HCT116 (cell line): ENCODE data around the gene PMM1. TPM values are rescaled to one million over a fixed set of nuclear protein-coding genes. Genes with fewer than 3 reads are reported as not detected.
A peak's percentile ranks its signal among the peaks of the same experiment; 100 is the strongest.

ENCODE experiments used
- ATAC-seq: fragments of 200-7000 bp; cut with Tn5 transposase; 2 replicates; pipeline ENCODE4 v1.9.1; 2020; ENCODE audit warnings: mild to moderate bottlenecking, moderate library complexity
- BruUV-seq: library from RNA; stranded (reverse); fragments of 400-500 nt; replicated peaks from 2 replicates; lab custom pipeline; 2021; lab: Mats Ljungman, UMichigan
- CTCF ChIA-PET: fragments of 300-600 bp; sonication (Branson Sonifier 250); formaldehyde crosslinking; loops from one replicate; lab custom pipeline; 2021; ENCODE audit warnings: antibody characterized with exemption; lab: Charles Lee
- POLR2A ChIA-PET: fragments of 300-600, 350-600 bp; sonication (Branson Sonifier 250); formaldehyde crosslinking; loops from one replicate; lab custom pipeline; 2021; ENCODE audit warnings: antibody characterized with exemption; lab: Charles Lee
- RAD21 ChIA-PET, 2 experiments: fragments of 300-600 bp; sonication (Branson Sonifier 250); formaldehyde crosslinking; loops; one replicate each; lab custom pipeline; 2023; ENCODE audit warnings: low total read pairs in 2 of 2; ENCODE audit not compliant: uncharacterized antibody in 2 of 2, unreplicated experiment in 2 of 2, low non-redundant PET in 1 of 2; lab: Charles Lee
- DNase-seq: peaks from one replicate; pipeline ENCODE4 v3.0.0-alpha.2; 2010; ENCODE audit warnings: low read depth, low spot score
- H2AFZ ChIP-seq: fragments of 200-600 bp; shearing (Covaris generic), sonication (generic); 2 replicates; pipeline ENCODE4 v1.6.1; 2017; ENCODE audit warnings: low read depth, mixed run types, mixed read lengths, antibody characterized with exemption, low read length; ENCODE audit not compliant: poor library complexity, severe bottlenecking
- H3K27ac ChIP-seq: 2 replicates; pipeline ENCODE4 v1.5.1; 2012; ENCODE audit warnings: low read depth, low read length
- H3K27me3 ChIP-seq: fragments of 200-600 bp; sonication (generic); 2 replicates; pipeline ENCODE4 v1.6.1; 2016; ENCODE audit warnings: mixed run types, low read length, mixed read lengths; ENCODE audit not compliant: insufficient read depth
- H3K36me3 ChIP-seq, 2 experiments: fragments of 200-500 bp in 1 of 2; fragments of 200-600 bp in 1 of 2; sonication (Bioruptor generic) in 1 of 2; sonication (generic) in 1 of 2; 2 replicates each; pipeline versions ENCODE4 v1.5.1 to v1.6.1; 2014 to 2016; ENCODE audit warnings: low read length in 2 of 2, inconsistent platforms in 1 of 2, mixed read lengths in 1 of 2, mixed run types in 1 of 2; ENCODE audit not compliant: insufficient read depth in 2 of 2, control insufficient read depth in 1 of 2
- H3K4me1 ChIP-seq, 2 experiments: fragments of 200-600 bp in 1 of 2; sonication (generic) in 1 of 2; 2 replicates each; pipeline versions ENCODE4 v1.5.1 to v1.6.1; 2012 to 2017; ENCODE audit warnings: low read length in 2 of 2, inconsistent platforms in 1 of 2, mild to moderate bottlenecking in 1 of 2, mixed read lengths in 1 of 2, mixed run types in 1 of 2, moderate library complexity in 1 of 2; ENCODE audit not compliant: insufficient read depth in 2 of 2, control insufficient read depth in 1 of 2
- H3K4me2 ChIP-seq: fragments of 200-600 bp; sonication (generic); 2 replicates; pipeline ENCODE4 v1.6.1; 2017; ENCODE audit warnings: mixed run types, low read length, mixed read lengths
- H3K4me3 ChIP-seq, 2 experiments: fragments of 200-600 bp in 1 of 2; sonication (generic) in 1 of 2; replicated peaks in 1 of 2; 2 replicates each; pipeline ENCODE4 v1.5.1; 2011 to 2016; ENCODE audit warnings: low read length in 2 of 2, control low read depth in 1 of 2, low read depth in 1 of 2, mild to moderate bottlenecking in 1 of 2, mixed read lengths in 1 of 2, mixed run types in 1 of 2
- H3K79me2 ChIP-seq: fragments of 200-600 bp; sonication (generic); 2 replicates; pipeline ENCODE4 v1.6.1; 2017; ENCODE audit warnings: mild to moderate bottlenecking, mixed run types, low read length, moderate library complexity, mixed read lengths; ENCODE audit not compliant: insufficient read depth
- H3K9ac ChIP-seq: fragments of 200-600 bp; sonication (generic); 2 replicates; pipeline ENCODE4 v1.6.1; 2016; ENCODE audit warnings: low read length, mixed read lengths
- H3K9me2 ChIP-seq: fragments of 200-600 bp; sonication (generic), shearing (Covaris generic); 2 replicates; pipeline ENCODE4 v1.6.1; 2017; ENCODE audit warnings: mixed run types, mild to moderate bottlenecking, moderate library complexity; ENCODE audit not compliant: insufficient read depth
- H3K9me3 ChIP-seq, 2 experiments: fragments of 200-500 bp in 1 of 2; fragments of 200-600 bp in 1 of 2; sonication (Bioruptor generic) in 1 of 2; sonication (generic) in 1 of 2; 2 replicates each; pipeline ENCODE4 v1.6.1; 2014 to 2017; ENCODE audit warnings: low read length in 2 of 2, mixed read lengths in 2 of 2, inconsistent platforms in 1 of 2, low read depth in 1 of 2, mild to moderate bottlenecking in 1 of 2, mixed run types in 1 of 2, moderate library complexity in 1 of 2; ENCODE audit not compliant: control insufficient read depth in 1 of 2, insufficient read depth in 1 of 2
- H4K20me1 ChIP-seq: fragments of 200-600 bp; sonication (generic), shearing (Covaris generic); 2 replicates; pipeline ENCODE4 v1.6.1; 2017; ENCODE audit warnings: mixed run types, mild to moderate bottlenecking, moderate library complexity; ENCODE audit not compliant: insufficient read depth
- CEBPB ChIP-seq: IDR thresholded peaks from 2 replicates; pipeline ENCODE4 v1.6.1; 2012; ENCODE audit warnings: low read depth
- EZH2 ChIP-seq: fragments of 200-600 bp; sonication (generic); IDR thresholded peaks from 2 replicates; pipeline ENCODE4 v1.6.1; 2017; ENCODE audit warnings: antibody characterized with exemption, mixed run types
- MAX ChIP-seq: IDR thresholded peaks from 2 replicates; pipeline ENCODE4 v1.6.1; 2012
- POLR2AphosphoS5 ChIP-seq: IDR thresholded peaks from 2 replicates; pipeline ENCODE4 v1.6.1; 2011; ENCODE audit warnings: mild to moderate bottlenecking, low read depth, low read length, moderate library complexity
- RAD21 ChIP-seq: IDR thresholded peaks from 2 replicates; pipeline ENCODE4 v1.6.1; 2012; ENCODE audit warnings: low read depth, mild to moderate bottlenecking
- TCF7L2 ChIP-seq: IDR thresholded peaks from 2 replicates; pipeline ENCODE4 v1.7.0; 2011; ENCODE audit warnings: borderline replicate concordance, inconsistent platforms; ENCODE audit not compliant: insufficient read depth, insufficient read length; ENCODE audit errors: extremely low read depth
- intact Hi-C: fragments of 100-400 bp; cut with micrococcal nuclease; formaldehyde crosslinking; loops from 2 replicates; pipeline ENCODE4 v1.10.0; 2022
- total RNA-seq: library from RNA; stranded (reverse); gene quantifications from one replicate; pipeline ENCODE4 v1.2.1, GENCODE V29; 2021; ENCODE audit not compliant: unreplicated experiment
- TF ChIP-seq, protein P1 (sequence below): IDR thresholded peaks from 2 replicates; pipeline ENCODE4 v1.6.1; 2012; ENCODE audit warnings: low read depth
- TF ChIP-seq, protein P2 (sequence below): IDR thresholded peaks from 2 replicates; pipeline ENCODE4 v1.6.1; 2012

PMM1 gene
- total RNA-seq, 1 experiment from 2014 or later, result 31.7 TPM

DNA sequence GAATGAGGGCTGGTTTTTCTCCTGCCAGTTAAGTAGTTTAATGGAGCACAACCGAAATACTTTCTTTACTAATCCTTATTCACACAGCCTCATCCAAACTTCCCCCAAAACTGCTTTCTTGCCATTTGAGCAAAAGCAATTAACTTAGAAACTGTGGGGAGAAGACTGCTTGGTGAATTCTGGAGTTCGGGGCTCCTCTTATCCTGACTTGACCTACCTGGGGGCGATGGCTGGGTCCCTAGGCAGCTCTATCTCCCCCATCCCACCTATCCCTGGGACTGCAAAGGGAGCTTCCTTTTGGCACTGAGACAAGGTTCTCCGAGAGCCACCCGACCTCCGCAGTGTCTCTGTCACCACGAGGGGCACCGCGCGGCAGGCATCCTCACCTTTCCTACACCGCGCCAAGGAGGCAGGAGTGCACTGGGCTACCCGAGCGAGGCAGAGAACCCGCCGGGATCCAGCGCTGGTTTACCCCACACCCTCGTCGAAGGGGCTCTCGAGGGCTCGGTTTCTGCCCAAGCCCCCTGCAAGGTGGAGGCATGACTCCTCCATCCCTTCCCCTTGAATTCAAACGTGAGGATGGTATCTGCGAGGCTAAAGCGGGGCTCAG, 30.4 kb upstream of the PMM1 start:
- Histone ChIP-seq H3K27ac (peak overlapping the region; percentile 80), H3K4me2 (peak overlapping the region; percentile 94), H3K27me3 (no peaks in the 10 kb centered on the region), H4K20me1 (no peaks in the 10 kb centered on the region), H3K79me2 (peaks cover 93% of the 10 kb centered on the region), H3K9ac (peak overlapping the region; percentile 100), H3K9me3 (no peaks in the 10 kb centered on the region), H3K36me3 (peaks cover 12 to 18% of the 10 kb centered on the region in 2 experiments; a peak in 3 of 4 replicates), H3K4me1 (peaks cover 11 to 16% of the 10 kb centered on the region in 2 experiments), H3K4me3 (peak overlapping the region; percentile 70 to 100), H3K9me2 (no peaks in the 10 kb centered on the region), H2AFZ (no peak overlapping the region)
- DNase-seq (no peak), ATAC-seq (peak; percentile 26)
- ChIA-PET POLR2A (interaction anchor here (0.6 to 1.9 kb wide), 4 partner anchors 15 to 1527 kb away, joined by 3 to 10 read pairs (median 6); partner anchors contain the start of gene PMM1), CTCF (interaction anchor here (1.6 kb wide), 1 partner anchor 47 kb away, joined by 5 read pairs; no protein-coding TSS in a partner anchor), RAD21 (interaction anchor here in 1 of 2 experiments (0.5 kb wide), 1 partner anchor 30 kb away, joined by 4 read pairs; the partner anchor contains the start of gene PMM1)
- BruUV-seq, result no TSS peak
- no peak for TF ChIP-seq RAD21
- no peak for TF ChIP-seq POLR2AphosphoS5
- TF ChIP-seq, protein P1, sequence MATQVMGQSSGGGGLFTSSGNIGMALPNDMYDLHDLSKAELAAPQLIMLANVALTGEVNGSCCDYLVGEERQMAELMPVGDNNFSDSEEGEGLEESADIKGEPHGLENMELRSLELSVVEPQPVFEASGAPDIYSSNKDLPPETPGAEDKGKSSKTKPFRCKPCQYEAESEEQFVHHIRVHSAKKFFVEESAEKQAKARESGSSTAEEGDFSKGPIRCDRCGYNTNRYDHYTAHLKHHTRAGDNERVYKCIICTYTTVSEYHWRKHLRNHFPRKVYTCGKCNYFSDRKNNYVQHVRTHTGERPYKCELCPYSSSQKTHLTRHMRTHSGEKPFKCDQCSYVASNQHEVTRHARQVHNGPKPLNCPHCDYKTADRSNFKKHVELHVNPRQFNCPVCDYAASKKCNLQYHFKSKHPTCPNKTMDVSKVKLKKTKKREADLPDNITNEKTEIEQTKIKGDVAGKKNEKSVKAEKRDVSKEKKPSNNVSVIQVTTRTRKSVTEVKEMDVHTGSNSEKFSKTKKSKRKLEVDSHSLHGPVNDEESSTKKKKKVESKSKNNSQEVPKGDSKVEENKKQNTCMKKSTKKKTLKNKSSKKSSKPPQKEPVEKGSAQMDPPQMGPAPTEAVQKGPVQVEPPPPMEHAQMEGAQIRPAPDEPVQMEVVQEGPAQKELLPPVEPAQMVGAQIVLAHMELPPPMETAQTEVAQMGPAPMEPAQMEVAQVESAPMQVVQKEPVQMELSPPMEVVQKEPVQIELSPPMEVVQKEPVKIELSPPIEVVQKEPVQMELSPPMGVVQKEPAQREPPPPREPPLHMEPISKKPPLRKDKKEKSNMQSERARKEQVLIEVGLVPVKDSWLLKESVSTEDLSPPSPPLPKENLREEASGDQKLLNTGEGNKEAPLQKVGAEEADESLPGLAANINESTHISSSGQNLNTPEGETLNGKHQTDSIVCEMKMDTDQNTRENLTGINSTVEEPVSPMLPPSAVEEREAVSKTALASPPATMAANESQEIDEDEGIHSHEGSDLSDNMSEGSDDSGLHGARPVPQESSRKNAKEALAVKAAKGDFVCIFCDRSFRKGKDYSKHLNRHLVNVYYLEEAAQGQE, result no peak
- TF ChIP-seq MAX, result peak; percentile 43; the same call in 1 of the 2 replicates
- no peak for TF ChIP-seq CEBPB
- TF ChIP-seq EZH2, result no peak
- TF ChIP-seq TCF7L2, result no peak
- TF ChIP-seq, protein P2, sequence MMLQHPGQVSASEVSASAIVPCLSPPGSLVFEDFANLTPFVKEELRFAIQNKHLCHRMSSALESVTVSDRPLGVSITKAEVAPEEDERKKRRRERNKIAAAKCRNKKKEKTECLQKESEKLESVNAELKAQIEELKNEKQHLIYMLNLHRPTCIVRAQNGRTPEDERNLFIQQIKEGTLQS, result no peak
- intact Hi-C loops, result no loop called here
